Measurements from ENCODE around the gene WDR55. TPM values are rescaled to one million over a fixed set of nuclear protein-coding genes. Genes with fewer than 3 reads are reported as not detected.
"Not testable (repeated sequence)": the region's sequence is repeated elsewhere in the genome, so short reads cannot be mapped to it uniquely, and the experiment has no call there.

WDR55 gene
- total RNA-seq, 1 donor from 2014 or later, result 24.0 TPM

- DNase-seq (ENCODE audit: low read depth, low spot score), result no peak
- Mint-ChIP-seq H3K27me3 (ENCODE audit: low read depth) (no peaks in the 10 kb centered on the region), H3K9me3 (no peaks in the 10 kb centered on the region), H3K4me3 (peak overlapping the region; percentile 95), H3K36me3 (ENCODE audit: low read depth) (peaks cover 22% of the 10 kb centered on the region), H3K4me1 (peaks cover 28% of the 10 kb centered on the region), H3K27ac (ENCODE audit: unreplicated experiment) (no peak overlapping the region)
- TF ChIP-seq, protein P1, sequence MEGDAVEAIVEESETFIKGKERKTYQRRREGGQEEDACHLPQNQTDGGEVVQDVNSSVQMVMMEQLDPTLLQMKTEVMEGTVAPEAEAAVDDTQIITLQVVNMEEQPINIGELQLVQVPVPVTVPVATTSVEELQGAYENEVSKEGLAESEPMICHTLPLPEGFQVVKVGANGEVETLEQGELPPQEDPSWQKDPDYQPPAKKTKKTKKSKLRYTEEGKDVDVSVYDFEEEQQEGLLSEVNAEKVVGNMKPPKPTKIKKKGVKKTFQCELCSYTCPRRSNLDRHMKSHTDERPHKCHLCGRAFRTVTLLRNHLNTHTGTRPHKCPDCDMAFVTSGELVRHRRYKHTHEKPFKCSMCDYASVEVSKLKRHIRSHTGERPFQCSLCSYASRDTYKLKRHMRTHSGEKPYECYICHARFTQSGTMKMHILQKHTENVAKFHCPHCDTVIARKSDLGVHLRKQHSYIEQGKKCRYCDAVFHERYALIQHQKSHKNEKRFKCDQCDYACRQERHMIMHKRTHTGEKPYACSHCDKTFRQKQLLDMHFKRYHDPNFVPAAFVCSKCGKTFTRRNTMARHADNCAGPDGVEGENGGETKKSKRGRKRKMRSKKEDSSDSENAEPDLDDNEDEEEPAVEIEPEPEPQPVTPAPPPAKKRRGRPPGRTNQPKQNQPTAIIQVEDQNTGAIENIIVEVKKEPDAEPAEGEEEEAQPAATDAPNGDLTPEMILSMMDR (conservative IDR thresholded peaks at IDR 0.05), result no peak
Observed at GRCh38 chr5:140664030-140664358, 710 bp upstream of the WDR55 start.

DNA sequence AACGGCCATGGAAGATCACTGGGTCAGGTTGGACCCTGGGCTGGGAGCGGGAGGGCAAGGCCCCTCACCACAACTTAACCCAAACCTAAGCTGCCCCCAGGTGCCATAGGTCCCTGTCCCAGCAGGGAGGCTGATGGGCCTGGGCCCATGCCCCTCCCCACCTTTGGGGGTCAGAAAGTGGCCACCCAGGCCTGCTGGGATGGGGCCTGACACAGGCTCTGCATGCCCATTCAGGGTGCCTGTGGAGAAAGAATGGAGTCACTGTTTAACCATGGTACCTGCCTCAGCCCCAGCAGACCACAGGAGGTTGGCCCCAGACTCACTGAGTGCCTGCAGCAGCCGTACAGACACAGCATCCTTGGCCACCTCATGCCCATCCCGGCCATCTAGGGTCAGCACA lies 6.3 kb downstream of the WDR55 start:
- H3K4me3 Mint-ChIP-seq; H3K27ac Mint-ChIP-seq (ENCODE audit: unreplicated experiment); H3K9me3 Mint-ChIP-seq; DNase-seq (ENCODE audit: low read depth, low spot score); H3K27me3 Mint-ChIP-seq (ENCODE audit: low read depth): not testable (repeated sequence)
- Mint-ChIP-seq H3K4me1 (peaks cover 14% of the 10 kb centered on the region), H3K36me3 (ENCODE audit: low read depth) (peaks cover 20% of the 10 kb centered on the region)

GRCh38 chr5:140671472-140672125 lies 6.9 kb downstream of the WDR55 start:
- Mint-ChIP-seq H3K27ac (ENCODE audit: unreplicated experiment) (no peak overlapping the region), H3K4me1 (peaks cover 9% of the 10 kb centered on the region), H3K4me3 (no peak overlapping the region), H3K27me3 (ENCODE audit: low read depth) (no peaks in the 10 kb centered on the region), H3K36me3 (ENCODE audit: low read depth) (peaks cover 20% of the 10 kb centered on the region), H3K9me3 (no peaks in the 10 kb centered on the region)
- DNase-seq (ENCODE audit: low read depth, low spot score), result no peak
- TF ChIP-seq, protein P1 (conservative IDR thresholded peaks at IDR 0.05), result no peak

DNA sequence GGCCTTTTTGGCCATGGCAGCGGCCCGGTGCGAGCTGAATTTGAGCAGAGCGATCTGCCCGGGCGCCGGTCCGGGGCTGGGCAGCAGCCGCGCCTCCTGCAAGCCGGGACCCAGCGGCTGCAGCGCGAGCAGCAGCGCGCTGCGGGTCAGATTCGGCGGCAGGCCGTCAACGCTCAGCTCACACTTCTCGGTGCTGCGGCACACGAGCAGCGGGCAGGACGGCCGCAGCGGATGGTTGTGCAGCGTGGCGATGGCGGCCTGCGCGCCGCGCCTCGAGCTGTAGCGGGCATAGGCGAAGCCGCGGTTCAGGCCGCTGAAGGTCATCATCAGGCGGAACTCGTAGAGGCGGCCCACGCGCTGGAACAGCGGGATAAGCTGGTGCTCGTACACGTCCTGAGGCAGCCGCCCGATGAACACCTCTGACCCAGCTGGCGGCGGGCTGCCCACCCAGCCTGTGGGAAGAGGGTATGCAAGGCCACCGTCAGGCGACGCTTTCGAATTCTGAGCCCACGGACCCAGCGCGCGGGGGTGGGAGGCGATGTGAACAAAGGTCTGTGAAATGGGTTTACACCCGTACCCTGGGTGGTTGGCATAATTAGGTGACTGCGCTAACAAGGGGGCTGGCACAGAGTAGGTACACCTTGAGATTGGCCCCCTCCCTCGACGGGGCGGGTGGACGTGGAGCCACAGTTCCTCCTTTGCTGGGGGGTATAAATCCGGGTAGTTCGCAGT lies 7.9 kb downstream of the WDR55 start:
- H3K4me3 Mint-ChIP-seq, result no peak overlapping the region
- TF ChIP-seq, protein P1 (conservative IDR thresholded peaks at IDR 0.05), result no peak
- no peaks in the 10 kb centered on the region for H3K9me3 Mint-ChIP-seq
- no peak for DNase-seq (ENCODE audit: low read depth, low spot score)
- H3K27ac Mint-ChIP-seq (ENCODE audit: unreplicated experiment), result no peak overlapping the region
- no peaks in the 10 kb centered on the region for H3K27me3 Mint-ChIP-seq (ENCODE audit: low read depth)
- H3K36me3 Mint-ChIP-seq (ENCODE audit: low read depth), result peaks cover 18% of the 10 kb centered on the region
- peaks cover 2% of the 10 kb centered on the region for H3K4me1 Mint-ChIP-seq

- Mint-ChIP-seq H3K4me1 (no peaks in the 10 kb centered on the region), H3K27ac (ENCODE audit: unreplicated experiment) (peak within 1 kb of the TSS; percentile 30), H3K9me3 (no peaks in the 10 kb centered on the region), H3K27me3 (ENCODE audit: low read depth) (no peaks in the 10 kb centered on the region), H3K4me3 (peak within 1 kb of the TSS; percentile 54), H3K36me3 (ENCODE audit: low read depth) (peaks cover 17% of the 10 kb centered on the region)
- TF ChIP-seq, protein P1 (conservative IDR thresholded peaks at IDR 0.05), result no peak
- DNase-seq (ENCODE audit: low read depth, low spot score), result no peak
Observed at GRCh38 chr5:140673187-140673976, 8.7 kb downstream of the WDR55 start, which contains the start of gene DND1. TSS of gene DND1 (minus strand) at chr5:140673576. CDS start at chr5:140673542, 34 bp downstream.
